G401.6 (cell line): ENCODE measurements around the gene GLIS2.

Experiments used
- FAIRE-seq: peaks from 2 replicates; lab custom pipeline; 2012; peaks lifted over from hg19 to GRCh38; lab: Jason Lieb, UNC

The GLIS2 gene

GRCh38 chr16:4371357-4372000 is 55.6 kb downstream of the GLIS2 start, which contains the start of gene VASN:
TSS of gene VASN (plus strand) at chr16:4371848. CDS start at chr16:4380878, 9,030 bp downstream.
- no peak for FAIRE-seq

- FAIRE-seq: no peak
Measured at GRCh38 chr16:4372001-4372577, 56.2 kb downstream of the GLIS2 start.

GRCh38 chr16:4372578-4373355 is 56.9 kb downstream of the GLIS2 start:
- no peak for FAIRE-seq

- no peak for FAIRE-seq
Measured at GRCh38 chr16:4373356-4373908, 57.6 kb downstream of the GLIS2 start.

GRCh38 chr16:4373909-4374742 is 58.3 kb downstream of the GLIS2 start:
- FAIRE-seq: no peak

- no peak for FAIRE-seq
Measured at GRCh38 chr16:4375717-4376116, 59.9 kb downstream of the GLIS2 start.

GRCh38 chr16:4376126-4376892 is 60.4 kb downstream of the GLIS2 start:
- FAIRE-seq: no peak

- no peak for FAIRE-seq
Measured at GRCh38 chr16:4376893-4377572, 61.2 kb downstream of the GLIS2 start.

GRCh38 chr16:4377573-4378154 is 61.8 kb downstream of the GLIS2 start:
- FAIRE-seq: no peak

- no peak for FAIRE-seq
Measured at GRCh38 chr16:4378161-4378666, 62.3 kb downstream of the GLIS2 start.

- no peak for FAIRE-seq
Measured at GRCh38 chr16:4378999-4379690, 63.3 kb downstream of the GLIS2 start.

- no peak for FAIRE-seq
Measured at GRCh38 chr16:4380119-4381063, 64.5 kb downstream of the GLIS2 start.

- FAIRE-seq: no peak
Measured at GRCh38 chr16:4381072-4381934, 65.4 kb downstream of the GLIS2 start.

- no peak for FAIRE-seq
Measured at GRCh38 chr16:4381935-4382794, 66.3 kb downstream of the GLIS2 start.

GRCh38 chr16:4382795-4383357 is 67.0 kb downstream of the GLIS2 start:
- FAIRE-seq: no peak
